H7 (cell line): ENCODE measurements around the gene TM9SF2. TPM values are rescaled to one million over a fixed set of nuclear protein-coding genes. Genes with fewer than 3 reads are reported as not detected.
A peak's percentile ranks its signal among the peaks of the same experiment; 100 is the strongest.
"Not testable (repeated sequence)": the region's sequence is repeated elsewhere in the genome, so short reads cannot be mapped to it uniquely, and the experiment has no call there.

ENCODE experiments used
- DNase-seq: peaks from one replicate; pipeline ENCODE4 v3.0.0; 2012
- H3K27me3 ChIP-seq: 2 replicates; pipeline ENCODE4 v1.6.0; 2011; ENCODE audit warnings: mild to moderate bottlenecking, low read length; ENCODE audit not compliant: control insufficient read depth, insufficient read depth
- H3K36me3 ChIP-seq: replicated peaks from 2 replicates; pipeline ENCODE4 v1.5.1; 2011; ENCODE audit warnings: low read length; ENCODE audit not compliant: control insufficient read depth, insufficient read depth
- H3K4me3 ChIP-seq: 2 replicates; pipeline ENCODE4 v1.5.1; 2011; ENCODE audit warnings: low read depth, mild to moderate bottlenecking, control low read depth, low read length, moderate library complexity; ENCODE audit not compliant: insufficient read depth
- total RNA-seq: library from RNA; depleted of rRNA; stranded (reverse); fragments of >200 nt; shearing (Covaris generic); gene quantifications from 2 replicates; pipeline ENCODE4 v1.2.3, GENCODE V29; 2014

Gene TM9SF2
- total RNA-seq, 1 experiment from 2014 or later, result 75.3 TPM

DNA sequence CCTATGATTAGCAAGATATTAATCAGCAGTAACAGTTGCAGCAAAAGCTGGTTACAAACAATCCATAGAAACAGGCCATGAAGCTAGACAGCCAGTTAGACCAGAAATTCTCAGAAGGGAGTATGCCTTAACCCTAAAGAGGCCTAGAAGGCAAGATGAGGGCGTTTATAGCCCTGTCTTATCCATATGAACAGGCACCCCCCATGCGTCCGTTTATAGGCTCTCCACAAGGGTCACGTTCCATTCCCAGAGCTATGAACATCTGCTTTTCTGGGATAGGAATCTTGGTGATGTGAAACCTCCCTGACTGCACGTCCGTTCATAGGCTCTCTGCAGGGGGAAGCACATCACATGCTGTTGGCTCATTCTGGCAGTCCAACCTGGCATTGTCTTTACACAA is 67.6 kb downstream of the TM9SF2 start:
- not testable (repeated sequence) for DNase-seq, H3K4me3 ChIP-seq, H3K36me3 ChIP-seq, H3K27me3 ChIP-seq

DNA sequence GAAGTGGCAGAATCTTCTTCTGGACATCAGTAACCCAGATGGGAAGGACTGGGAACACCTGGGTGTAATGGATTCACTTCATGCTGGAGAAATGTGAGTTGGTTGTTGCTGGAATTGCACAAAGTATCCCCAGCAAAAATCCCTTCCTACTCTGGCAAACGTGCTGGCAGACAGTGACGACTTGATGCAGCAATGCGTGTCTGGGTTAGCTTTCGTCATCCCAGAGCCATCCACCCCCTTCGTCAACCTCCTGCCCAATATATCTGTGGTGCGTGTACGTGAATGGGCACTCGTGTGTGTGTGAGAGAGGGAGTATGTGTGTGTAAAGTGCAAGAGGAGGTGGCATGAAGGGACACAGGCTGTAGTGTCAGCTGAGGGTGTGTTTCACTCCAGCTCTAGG is 70.9 kb downstream of the TM9SF2 start:
- H3K27me3 ChIP-seq, result no peaks in the 10 kb centered on the region
- H3K4me3 ChIP-seq, result no peak overlapping the region

GRCh38 chr13:99572921-99573320 is 71.6 kb downstream of the TM9SF2 start:
- no peak overlapping the region for H3K4me3 ChIP-seq
- no peaks in the 10 kb centered on the region for H3K27me3 ChIP-seq
- no peak for DNase-seq

More for the DNA sequence above, 70.9 kb downstream of the TM9SF2 start:
- H3K36me3 ChIP-seq, result no peaks in the 10 kb centered on the region
- DNase-seq, result no peak

DNA sequence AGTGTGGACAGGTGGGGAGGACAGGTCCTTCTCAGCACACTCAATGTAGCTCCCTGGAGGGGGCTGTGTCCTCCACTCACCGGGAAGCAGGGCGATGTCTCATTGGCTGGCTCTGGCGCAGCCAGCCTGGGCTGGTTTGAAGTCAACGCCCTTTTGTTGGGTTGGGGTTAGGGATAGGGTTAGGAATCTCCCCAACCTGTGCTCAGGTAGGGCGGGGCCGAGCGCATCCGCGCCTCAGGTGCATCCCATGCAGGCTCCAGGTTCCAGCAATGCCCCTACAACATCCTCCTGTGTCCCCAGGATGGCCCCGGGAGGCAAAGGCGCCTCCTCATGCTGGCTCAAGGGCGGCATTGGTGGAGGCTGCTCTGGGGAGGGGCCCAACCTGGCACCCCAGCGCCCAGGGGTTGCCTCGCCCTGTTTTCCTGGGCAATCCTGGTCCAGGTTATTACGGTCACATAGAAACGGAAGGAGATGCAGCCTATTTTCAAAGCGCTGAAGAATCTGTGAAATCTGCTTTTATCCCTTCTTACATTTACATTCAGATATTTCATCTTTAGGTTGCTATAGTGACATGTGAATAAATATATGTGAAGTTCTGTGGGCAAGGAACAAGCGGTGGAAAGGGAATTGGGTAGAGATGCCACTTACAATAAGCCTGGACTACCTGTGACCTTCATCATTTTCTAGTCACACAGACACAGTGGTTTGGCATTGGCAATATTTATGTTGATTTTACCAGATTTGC is 74.3 kb downstream of the TM9SF2 start:
- peak; percentile 85 for DNase-seq
- Histone ChIP-seq H3K4me3 (no peak overlapping the region), H3K27me3 (no peaks in the 10 kb centered on the region), H3K36me3 (no peaks in the 10 kb centered on the region)

More at GRCh38 chr13:99572921-99573320, 71.6 kb downstream of the TM9SF2 start:
- no peaks in the 10 kb centered on the region for H3K36me3 ChIP-seq

DNA sequence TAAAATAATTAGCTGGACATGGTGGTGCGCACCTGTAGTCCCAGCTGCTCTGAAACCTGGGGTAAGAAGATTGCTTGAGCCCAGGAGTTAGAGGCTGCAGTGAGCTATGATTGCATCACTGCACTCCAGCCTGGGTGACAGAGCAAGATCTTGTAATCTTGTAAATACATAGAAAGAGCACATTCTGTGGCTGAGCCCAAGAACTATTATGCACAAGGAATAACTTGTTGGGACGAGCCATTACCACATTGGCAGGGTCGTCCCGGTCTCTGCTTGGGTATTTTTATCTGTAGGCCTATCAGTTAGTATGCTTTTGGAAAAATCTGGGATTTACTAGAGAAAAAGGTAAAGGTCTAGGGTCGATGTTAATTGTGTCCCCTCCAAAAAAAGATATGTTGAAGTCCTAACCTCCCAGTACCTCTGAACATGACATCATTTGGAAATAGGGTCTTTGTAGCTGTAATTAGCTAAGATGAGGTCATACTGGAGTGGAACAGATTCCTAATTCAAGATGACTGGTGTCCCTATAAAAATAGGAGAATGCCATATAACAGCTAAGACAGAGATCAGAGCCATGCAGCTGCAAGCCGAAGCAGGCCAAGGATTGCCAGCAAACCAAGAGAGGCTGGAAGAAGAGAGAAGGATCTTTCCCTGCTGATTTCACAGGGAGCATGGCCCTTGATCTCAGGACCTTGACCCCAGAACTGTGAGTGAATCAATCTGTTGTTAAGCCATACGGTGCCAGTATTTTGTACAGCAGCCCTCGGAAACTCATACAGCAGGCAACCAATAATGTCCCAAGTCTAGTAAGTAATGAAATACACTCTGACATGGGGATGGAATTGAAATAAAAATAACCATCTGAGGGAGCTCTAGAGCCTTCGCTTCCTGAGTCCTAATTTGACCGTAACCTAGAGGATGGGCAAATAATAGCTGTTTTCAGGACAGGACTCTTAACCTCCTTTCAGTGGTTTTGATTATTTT is 77.0 kb downstream of the TM9SF2 start:
- DNase-seq, result peak; percentile 39
- no peak overlapping the region for H3K4me3 ChIP-seq
- H3K36me3 ChIP-seq, result no peaks in the 10 kb centered on the region
- no peaks in the 10 kb centered on the region for H3K27me3 ChIP-seq

DNA sequence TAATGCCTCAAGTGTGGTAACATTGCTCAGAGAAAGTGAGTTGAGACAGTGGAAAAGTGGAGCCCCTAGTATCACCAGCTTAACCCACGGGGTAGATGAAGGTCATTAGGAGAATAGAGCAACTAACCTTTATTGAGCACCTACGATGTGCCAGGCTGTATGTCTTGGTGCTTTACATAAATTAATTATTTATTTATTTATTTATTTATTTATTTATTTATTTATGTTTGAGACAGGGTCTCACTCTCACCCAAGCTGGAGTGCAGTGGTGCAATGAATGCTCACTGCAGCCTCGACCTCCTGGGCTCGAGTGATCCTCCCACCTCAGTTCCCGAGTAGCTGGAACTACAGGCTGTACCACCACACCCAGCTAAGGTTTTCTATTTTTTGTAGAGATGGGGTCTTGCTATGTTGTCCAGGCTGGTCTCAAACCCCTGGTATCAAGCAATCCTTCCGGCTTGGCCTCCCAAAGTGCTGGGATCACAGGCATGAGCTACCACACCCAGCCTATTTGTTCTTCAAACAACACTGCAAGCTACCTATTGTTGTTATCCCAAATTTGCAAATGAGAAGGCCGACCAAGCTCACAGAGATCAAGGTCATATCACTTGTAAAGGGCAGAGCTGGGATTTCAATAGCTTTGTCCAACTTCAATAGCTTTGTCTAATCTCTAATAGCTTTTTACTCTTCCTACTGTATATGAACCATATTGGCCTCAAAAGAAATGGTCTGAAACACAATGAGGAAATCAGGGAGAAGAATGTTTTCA is 79.4 kb downstream of the TM9SF2 start:
- Histone ChIP-seq H3K27me3 (no peaks in the 10 kb centered on the region), H3K4me3 (no peak overlapping the region), H3K36me3 (no peaks in the 10 kb centered on the region)
- DNase-seq, result no peak

GRCh38 chr13:99582511-99582910 is 81.2 kb downstream of the TM9SF2 start:
- no peaks in the 10 kb centered on the region for H3K27me3 ChIP-seq
- no peaks in the 10 kb centered on the region for H3K36me3 ChIP-seq
- DNase-seq, result no peak
- no peak overlapping the region for H3K4me3 ChIP-seq

- no peak for DNase-seq
- Histone ChIP-seq H3K36me3 (no peaks in the 10 kb centered on the region), H3K4me3 (no peak overlapping the region), H3K27me3 (no peaks in the 10 kb centered on the region)
These were observed 84.3 kb downstream of the TM9SF2 start for GRCh38 chr13:99585609-99586008.

DNA sequence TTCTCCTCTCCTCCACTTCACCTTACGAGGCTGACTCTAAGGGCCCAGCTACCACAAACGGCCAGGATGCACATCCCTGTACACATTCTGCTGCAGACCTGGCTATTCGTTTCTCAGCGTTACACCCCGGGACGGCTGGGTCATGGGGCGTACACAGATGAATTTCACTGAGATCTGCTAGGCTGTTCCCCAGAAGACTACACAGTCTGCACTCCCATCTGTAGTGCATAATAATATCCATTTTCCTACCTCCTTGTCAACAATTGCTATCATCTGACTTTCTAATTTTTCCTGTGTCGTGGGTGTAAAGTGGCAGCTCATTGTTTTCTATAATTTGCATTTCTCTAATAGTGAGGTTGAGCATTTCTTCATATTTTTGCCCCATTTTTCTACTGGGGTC is 85.7 kb downstream of the TM9SF2 start:
- DNase-seq, result no peak
- no peaks in the 10 kb centered on the region for H3K27me3 ChIP-seq
- H3K36me3 ChIP-seq, result no peaks in the 10 kb centered on the region
- H3K4me3 ChIP-seq, result no peak overlapping the region

GRCh38 chr13:99587893-99588606 is 86.8 kb downstream of the TM9SF2 start:
- no peaks in the 10 kb centered on the region for H3K36me3 ChIP-seq
- no peak overlapping the region for H3K4me3 ChIP-seq
- no peaks in the 10 kb centered on the region for H3K27me3 ChIP-seq
- no peak for DNase-seq

DNA sequence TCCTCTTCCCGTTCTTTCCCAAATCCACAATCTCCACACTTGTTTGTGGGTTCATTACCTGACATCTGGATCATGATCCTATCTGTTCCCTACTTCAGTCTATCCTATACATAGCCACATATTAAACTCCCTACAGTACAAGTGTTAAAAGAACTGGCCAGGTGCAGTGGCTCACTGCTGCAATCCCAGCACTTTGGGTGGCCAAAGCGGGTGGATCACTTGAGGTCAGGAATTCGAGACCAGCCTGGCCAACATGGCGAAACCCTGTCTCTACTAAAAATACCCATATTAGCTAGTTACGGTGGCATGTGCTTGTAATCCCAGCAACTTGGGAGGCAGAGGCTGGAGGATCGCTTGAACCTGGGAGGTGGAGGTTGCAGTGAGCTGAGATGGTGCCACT is 88.3 kb downstream of the TM9SF2 start:
- no peak for DNase-seq
- Histone ChIP-seq H3K4me3 (no peak overlapping the region), H3K27me3 (no peaks in the 10 kb centered on the region), H3K36me3 (no peaks in the 10 kb centered on the region)

GRCh38 chr13:99590519-99591011 is 89.3 kb downstream of the TM9SF2 start:
- DNase-seq, result no peak

DNA sequence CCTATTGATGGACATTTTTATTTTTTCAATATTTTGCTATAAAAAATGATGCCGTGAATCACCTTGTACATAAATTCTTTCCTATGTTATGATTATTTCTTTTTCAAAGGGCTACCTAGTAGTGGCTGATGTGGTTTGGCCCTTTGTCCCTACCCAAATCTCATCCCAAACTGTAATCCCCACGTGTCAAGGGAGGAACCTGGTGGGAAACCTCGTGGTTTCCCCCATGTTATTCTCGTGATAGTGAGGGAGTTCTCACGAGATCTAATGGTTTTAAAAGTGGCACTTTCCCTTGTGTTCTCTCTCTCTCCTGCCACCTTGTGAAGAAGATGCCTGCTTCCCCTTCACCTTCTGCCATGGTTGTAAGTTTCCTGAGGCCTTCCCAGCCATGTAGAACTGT is 94.9 kb downstream of the TM9SF2 start:
- no peak for DNase-seq
- Histone ChIP-seq H3K4me3 (no peak overlapping the region), H3K27me3 (no peaks in the 10 kb centered on the region), H3K36me3 (no peaks in the 10 kb centered on the region)

More at GRCh38 chr13:99590519-99591011, 89.3 kb downstream of the TM9SF2 start:
- Histone ChIP-seq H3K36me3 (no peaks in the 10 kb centered on the region), H3K4me3 (no peak overlapping the region), H3K27me3 (no peaks in the 10 kb centered on the region)

GRCh38 chr13:99600318-99600717 is 99.0 kb downstream of the TM9SF2 start:
- H3K4me3 ChIP-seq, result no peak overlapping the region
- H3K27me3 ChIP-seq, result no peaks in the 10 kb centered on the region
- DNase-seq, result peak; percentile 75
- no peaks in the 10 kb centered on the region for H3K36me3 ChIP-seq
